IMR-90 (cell line): ENCODE results near the gene PSMC4. TPM values are rescaled to one million over a fixed set of nuclear protein-coding genes. Genes with fewer than 3 reads are reported as not detected.

Source experiments
- ATAC-seq: fragments of 200-7000 bp; cut with Tn5 transposase; 2 replicates; pipeline ENCODE4 v1.9.1; 2020; ENCODE audit warnings: low read depth, mild to moderate bottlenecking, moderate library complexity
- BruUV-seq: library from RNA; stranded (reverse); fragments of 400-500 nt; replicated peaks from 2 replicates; lab custom pipeline; 2021; lab: Mats Ljungman, UMichigan
- CTCF ChIA-PET: fragments of 300-600 bp; formaldehyde crosslinking; extraction: SDS; loops from one replicate; lab custom pipeline; 2021; ENCODE audit warnings: antibody characterized with exemption; lab: Yijun Ruan, JAX
- POLR2A ChIA-PET: fragments of 300-600 bp; sonication (Branson Sonifier 250); formaldehyde crosslinking; loops from one replicate; lab custom pipeline; 2022; ENCODE audit warnings: antibody characterized with exemption; ENCODE audit not compliant: unreplicated experiment; lab: Charles Lee
- DNase-seq: peaks from one replicate; pipeline ENCODE4 v3.0.0; 2013
- H2AFZ ChIP-seq: replicated peaks from 2 replicates; pipeline ENCODE3; 2013; ENCODE audit warnings: low read length, mild to moderate bottlenecking; ENCODE audit not compliant: poor library complexity
- H2AK5ac ChIP-seq: 2 replicates; pipeline ENCODE4 v1.6.1; 2013; ENCODE audit warnings: low read depth, low read length, inconsistent platforms
- H2AK9ac ChIP-seq: replicated peaks from 2 replicates; pipeline ENCODE3; 2013; ENCODE audit warnings: mild to moderate bottlenecking, low read depth, low read length, moderate library complexity; ENCODE audit not compliant: poor library complexity
- H2BK120ac ChIP-seq: 2 replicates; pipeline ENCODE4 v1.6.1; 2013; ENCODE audit warnings: low read depth, low read length, inconsistent platforms
- H2BK15ac ChIP-seq: 3 replicates; pipeline ENCODE4 v1.6.1; 2013; ENCODE audit warnings: low read depth, low read length, inconsistent platforms
- H2BK20ac ChIP-seq: 2 replicates; pipeline ENCODE4 v1.6.1; 2013; ENCODE audit warnings: low read depth, mild to moderate bottlenecking, inconsistent platforms, low read length, moderate library complexity
- H2BK5ac ChIP-seq: 2 replicates; pipeline ENCODE4 v1.6.1; 2013; ENCODE audit warnings: mild to moderate bottlenecking, low read depth, low read length, inconsistent platforms; ENCODE audit not compliant: poor library complexity, severe bottlenecking
- H3K14ac ChIP-seq: replicated peaks from 2 replicates; pipeline ENCODE4 v1.6.1; 2013; ENCODE audit warnings: low read depth, low read length, inconsistent platforms
- H3K18ac ChIP-seq: 2 replicates; pipeline ENCODE4 v1.6.1; 2013; ENCODE audit warnings: low read depth, low read length, control low read depth
- H3K23ac ChIP-seq: 2 replicates; pipeline ENCODE4 v1.6.1; 2013; ENCODE audit warnings: low read depth, low read length, inconsistent platforms
- H3K27ac ChIP-seq: 2 replicates; pipeline ENCODE4 v1.5.1; 2013; ENCODE audit warnings: mild to moderate bottlenecking, control low read depth, low read length; ENCODE audit not compliant: insufficient read depth
- H3K27me3 ChIP-seq: 2 replicates; pipeline ENCODE4 v1.6.1; 2013; ENCODE audit warnings: low read length; ENCODE audit not compliant: control insufficient read depth, insufficient read depth
- H3K36me3 ChIP-seq: 2 replicates; pipeline ENCODE4 v1.6.1; 2013; ENCODE audit warnings: low read length, mixed read lengths; ENCODE audit not compliant: control insufficient read depth, insufficient read depth
- H3K4ac ChIP-seq: 2 replicates; pipeline ENCODE4 v1.6.1; 2013; ENCODE audit warnings: low read depth, low read length, inconsistent platforms
- H3K4me1 ChIP-seq: 2 replicates; pipeline ENCODE4 v1.6.1; 2013; ENCODE audit warnings: low read length, mixed read lengths; ENCODE audit not compliant: control insufficient read depth, insufficient read depth
- H3K4me2 ChIP-seq: 2 replicates; pipeline ENCODE4 v1.6.1; 2013; ENCODE audit warnings: low read depth, mild to moderate bottlenecking, control low read depth, low read length, moderate library complexity
- H3K4me3 ChIP-seq: 2 replicates; pipeline ENCODE4 v1.5.1; 2013; ENCODE audit warnings: low read depth, mild to moderate bottlenecking, control low read depth, low read length, moderate library complexity; ENCODE audit not compliant: insufficient read depth
- H3K56ac ChIP-seq: 2 replicates; pipeline ENCODE4 v1.6.1; 2013; ENCODE audit warnings: low read length, inconsistent platforms; ENCODE audit not compliant: insufficient read depth; ENCODE audit errors: extremely low read depth
- H3K79me1 ChIP-seq, 2 experiments: 2 replicates each; pipeline ENCODE4 v1.6.1; 2013; ENCODE audit warnings: low read length in 2 of 2, inconsistent platforms in 1 of 2, low read depth in 1 of 2
- H3K9ac ChIP-seq: 2 replicates; pipeline ENCODE4 v1.6.1; 2013; ENCODE audit warnings: low read depth, low read length, control low read depth
- H3K9me1 ChIP-seq: 2 replicates; pipeline ENCODE4 v1.6.1; 2013; ENCODE audit warnings: low read length, inconsistent platforms; ENCODE audit not compliant: insufficient read depth
- H3K9me3 ChIP-seq: 2 replicates; pipeline ENCODE4 v1.6.1; 2013; ENCODE audit warnings: low read length; ENCODE audit not compliant: control insufficient read depth, insufficient read depth
- H4K20me1 ChIP-seq: 2 replicates; pipeline ENCODE4 v1.6.1; 2013; ENCODE audit warnings: low read length, inconsistent platforms; ENCODE audit not compliant: insufficient read depth
- H4K5ac ChIP-seq: 2 replicates; pipeline ENCODE4 v1.6.1; 2013; ENCODE audit warnings: mild to moderate bottlenecking, low read depth, low read length, control low read depth
- H4K8ac ChIP-seq, 2 experiments: 2 replicates each; pipeline ENCODE4 v1.6.1; 2013; ENCODE audit warnings: low read depth in 2 of 2, low read length in 2 of 2, control low read depth in 1 of 2, inconsistent platforms in 1 of 2
- H4K91ac ChIP-seq: 2 replicates; pipeline ENCODE4 v1.6.1; 2013; ENCODE audit warnings: low read depth, low read length, inconsistent platforms; ENCODE audit not compliant: insufficient read depth
- CEBPB ChIP-seq: IDR thresholded peaks from 2 replicates; pipeline ENCODE4 v1.6.1; 2012; ENCODE audit warnings: low read depth, low read length, improper control_type of control experiment
- CHD1 ChIP-seq: IDR thresholded peaks from 2 replicates; pipeline ENCODE4 v1.6.1; 2012; ENCODE audit warnings: low read depth, low read length, improper control_type of control experiment
- FOS ChIP-seq: fragments of 150-350 bp; IDR thresholded peaks from 2 replicates; pipeline ENCODE4 v1.6.1; 2016; ENCODE audit warnings: low read depth, low read length
- MAFK ChIP-seq: IDR thresholded peaks from 2 replicates; pipeline ENCODE4 v1.6.1; 2012; ENCODE audit warnings: low read depth, low read length, improper control_type of control experiment
- MXI1 ChIP-seq: IDR thresholded peaks from 2 replicates; pipeline ENCODE4 v1.6.1; 2012; ENCODE audit warnings: low read depth, mild to moderate bottlenecking, low read length, moderate library complexity, borderline replicate concordance
- NFE2L2 ChIP-seq: fragments of 150-350 bp; IDR thresholded peaks from 2 replicates; pipeline ENCODE4 v1.6.1; 2016; ENCODE audit warnings: low read depth, mild to moderate bottlenecking, low read length
- POLR2A ChIP-seq: IDR thresholded peaks from 2 replicates; pipeline ENCODE4 v1.6.1; 2012; ENCODE audit warnings: mild to moderate bottlenecking, low read depth, low read length
- RAD21 ChIP-seq: IDR thresholded peaks from 2 replicates; pipeline ENCODE4 v1.6.1; 2012; ENCODE audit warnings: low read length, improper control_type of control experiment
- WGBS, 2 experiments: methylation state at CpG; one replicate each; pipeline versions ENCODE4 v1.1.5 to v1.1.7; 2013; ENCODE audit warnings: missing lambda C conversion rate in 2 of 2; ENCODE audit not compliant: insufficient read length in 1 of 2; ENCODE audit errors: extremely low coverage in 2 of 2; 5-methylcytosine and 5-hydroxymethylcytosine counted together
- dilution Hi-C: fragments of 300-500 bp; cut with HindIII; formaldehyde crosslinking; loops from one replicate; pipeline ENCODE4 v1.14.3; 2018; ENCODE audit warnings: low sequenced_read_pairs; ENCODE audit not compliant: unreplicated experiment
- in situ Hi-C: fragments of 300-500 bp; cut with MboI; formaldehyde crosslinking; loops from 3 replicates; pipeline ENCODE4 v1.14.3; 2019; ENCODE audit warnings: low sequenced_read_pairs, inconsistent platforms, mixed read lengths
- intact Hi-C: fragments of 100-400 bp; cut with micrococcal nuclease; formaldehyde crosslinking; loops from 2 replicates; pipeline ENCODE4 v1.10.0; 2022
- polyA plus RNA-seq, 3 experiments: library from polyadenylated mRNA; depleted of rRNA; stranded (reverse); fragments of >200 nt; gene quantifications; 2 replicates each; pipeline ENCODE4 v1.2.3, GENCODE V29; 2012; ENCODE audit warnings: low replicate concordance in 1 of 3
- total RNA-seq: library from RNA; depleted of rRNA; stranded (reverse); fragments of >200 nt; gene quantifications from 2 replicates; pipeline ENCODE4 v1.2.3, GENCODE V29; 2012
- TF ChIP-seq, protein P1 (sequence below): conservative IDR thresholded peaks from 2 replicates; pipeline ENCODE4 v1.5.1; 2012; ENCODE audit warnings: mild to moderate bottlenecking, low read depth, low read length, improper control_type of control experiment

The PSMC4 gene
- total and polyA plus RNA-seq, 2 of the 4 experiments (the other 2 are of a cell fraction) = 148 to 216 TPM

DNA sequence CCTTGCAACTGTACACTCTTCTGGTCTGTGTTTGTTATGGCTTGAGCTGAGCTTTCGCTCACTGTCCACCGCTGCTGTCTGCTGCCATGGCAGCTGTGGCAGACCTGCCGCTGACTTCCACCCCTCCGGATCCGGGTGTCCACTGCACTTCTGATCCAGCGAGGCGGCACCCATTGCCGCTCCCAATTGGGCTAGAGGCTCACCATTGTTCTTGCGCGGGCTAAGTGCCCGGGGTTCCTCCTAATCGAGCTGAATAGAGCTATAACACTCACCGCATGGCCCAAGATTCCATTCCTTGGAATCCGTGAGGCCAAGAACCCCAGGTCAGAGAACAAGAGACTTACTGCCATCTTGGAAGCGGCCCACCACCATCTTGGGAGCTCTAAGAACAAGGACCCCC is 2.2 kb upstream of the PSMC4 start:
- no peak overlapping the region for H3K4me2 ChIP-seq
- H3K36me3 ChIP-seq = peaks cover 11% of the 10 kb centered on the region
- H2AK5ac ChIP-seq = no peak overlapping the region
- in situ Hi-C loops = loop anchor here (5.0 kb wide), 1 partner anchor 176 kb away; no protein-coding TSS in a partner anchor
- H4K91ac ChIP-seq = no peak overlapping the region
- H3K56ac ChIP-seq = no peak overlapping the region
- peaks cover 2% of the 10 kb centered on the region; the same call in 1 of the 2 replicates for H3K4me1 ChIP-seq
- dilution Hi-C loops = no loop called here
- no peak overlapping the region for H2BK20ac ChIP-seq
- H4K8ac ChIP-seq = no peak overlapping the region
- H3K14ac ChIP-seq = no peak overlapping the region
- WGBS, 2 experiments = 99% methylated on average over 12 of the region's 15 CpGs; no CpG with 5 or more reads in 1 of the 2 experiments
- H3K9me3 ChIP-seq = no peaks in the 10 kb centered on the region
- H2AK9ac ChIP-seq = no peak overlapping the region
- intact Hi-C loops = no loop called here
- POLR2A ChIA-PET = no interaction called here
- no peak overlapping the region for H2BK5ac ChIP-seq
- CTCF ChIA-PET = no interaction called here
- no peak overlapping the region for H3K9ac ChIP-seq
- no peak for DNase-seq
- no peak overlapping the region for H3K4ac ChIP-seq
- H3K9me1 ChIP-seq = no peaks in the 10 kb centered on the region
- H3K18ac ChIP-seq = no peak overlapping the region
- H4K5ac ChIP-seq = no peak overlapping the region
- no peak overlapping the region for H2BK15ac ChIP-seq
- no peak overlapping the region for H3K4me3 ChIP-seq
- no peak overlapping the region for H3K23ac ChIP-seq
- BruUV-seq = no TSS peak
- H4K20me1 ChIP-seq = peaks cover 4% of the 10 kb centered on the region; the same call in 1 of the 2 replicates
- no peak overlapping the region for H2BK120ac ChIP-seq
- peaks cover 13 to 29% of the 10 kb centered on the region in 2 experiments for H3K79me1 ChIP-seq
- H3K27me3 ChIP-seq = no peaks in the 10 kb centered on the region
- TF ChIP-seq POLR2A (no peak), CEBPB (no peak), MAFK (no peak), RAD21 (no peak), CHD1 (no peak), MXI1 (no peak), FOS (no peak), NFE2L2 (no peak)
- TF ChIP-seq, protein P1, sequence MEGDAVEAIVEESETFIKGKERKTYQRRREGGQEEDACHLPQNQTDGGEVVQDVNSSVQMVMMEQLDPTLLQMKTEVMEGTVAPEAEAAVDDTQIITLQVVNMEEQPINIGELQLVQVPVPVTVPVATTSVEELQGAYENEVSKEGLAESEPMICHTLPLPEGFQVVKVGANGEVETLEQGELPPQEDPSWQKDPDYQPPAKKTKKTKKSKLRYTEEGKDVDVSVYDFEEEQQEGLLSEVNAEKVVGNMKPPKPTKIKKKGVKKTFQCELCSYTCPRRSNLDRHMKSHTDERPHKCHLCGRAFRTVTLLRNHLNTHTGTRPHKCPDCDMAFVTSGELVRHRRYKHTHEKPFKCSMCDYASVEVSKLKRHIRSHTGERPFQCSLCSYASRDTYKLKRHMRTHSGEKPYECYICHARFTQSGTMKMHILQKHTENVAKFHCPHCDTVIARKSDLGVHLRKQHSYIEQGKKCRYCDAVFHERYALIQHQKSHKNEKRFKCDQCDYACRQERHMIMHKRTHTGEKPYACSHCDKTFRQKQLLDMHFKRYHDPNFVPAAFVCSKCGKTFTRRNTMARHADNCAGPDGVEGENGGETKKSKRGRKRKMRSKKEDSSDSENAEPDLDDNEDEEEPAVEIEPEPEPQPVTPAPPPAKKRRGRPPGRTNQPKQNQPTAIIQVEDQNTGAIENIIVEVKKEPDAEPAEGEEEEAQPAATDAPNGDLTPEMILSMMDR = no peak
- H3K27ac ChIP-seq = no peak overlapping the region
- no peak overlapping the region for H2AFZ ChIP-seq
- ATAC-seq = no peak
